ENCODE data around the gene MRPL17. TPM values are rescaled to one million over a fixed set of nuclear protein-coding genes. Genes with fewer than 3 reads are reported as not detected.

The MRPL17 gene
- total and polyA plus RNA-seq, 9 of the 15 experiments (the other 6 are each of a cell fraction or from before 2014, with no cell fraction given), result 33.9 to 81.6 (median 43.9) TPM

DNA sequence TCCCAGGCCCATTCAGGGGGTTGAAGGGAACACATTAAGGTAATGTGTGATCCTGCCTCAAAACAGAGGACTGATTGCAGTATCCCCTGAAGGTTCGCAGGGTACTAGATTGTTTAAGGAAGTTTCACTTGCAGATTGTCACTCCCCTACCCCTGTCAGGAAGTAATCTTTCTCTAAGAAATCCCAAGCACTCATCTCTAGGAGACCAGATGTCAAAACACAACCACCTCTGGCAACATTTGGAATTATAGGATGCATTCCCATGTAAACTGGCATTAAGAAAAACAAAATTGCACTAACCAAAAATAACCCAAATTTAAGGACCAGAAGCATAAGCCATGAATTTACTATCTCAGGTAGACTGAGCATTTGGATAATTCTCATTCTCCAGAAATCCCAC lies 1.6 kb downstream of the MRPL17 start:
- peaks cover 31% of the 10 kb centered on the region for H3K79me2 ChIP-seq (ENCODE audit: control insufficient read depth, insufficient read depth, low read length)
- peak overlapping the region; percentile 26 for H3K4me2 ChIP-seq (ENCODE audit: insufficient read depth, low read length)
- no peak overlapping the region for H2AFZ ChIP-seq (ENCODE audit: low read depth, low read length)
- no peak for FAIRE-seq
- H3K4me3 ChIP-seq, result peak overlapping the region; percentile 6; the same call in 1 of the 2 replicates
- ChIA-PET POLR2A (interaction anchor here (0.6 to 1.9 kb wide), 8 partner anchors 10 to 180 kb away, joined by 3 to 6 read pairs (median 4); partner anchors contain the start of genes ILK and RRP8), CTCF (ENCODE audit: low intra/inter-chr PET ratio) (interaction anchor here (1.5 kb wide), 1 partner anchor 243 kb away, joined by 3 read pairs; no protein-coding TSS in a partner anchor)
- no peaks in the 10 kb centered on the region for H3K9me3 ChIP-seq (replicated peaks; ENCODE audit: control insufficient read depth, insufficient read depth, low read depth, low read length)
- H3K4me1 ChIP-seq (replicated peaks in 1 of 2; ENCODE audit: control insufficient read depth in 2 of 2, insufficient read depth in 2 of 2, low read length in 2 of 2), result peaks cover 10 to 14% of the 10 kb centered on the region in 2 experiments; a peak in 4 of 5 replicates
- TF ChIP-seq ZNF780A (CRISPR knock-in tag; IDR thresholded peaks at IDR 0.05) (no peak), RBBP5 (IDR thresholded peaks at IDR 0.05; ENCODE audit: borderline replicate concordance, insufficient read depth, low read length, poor library complexity, severe bottlenecking) (no peak), ZNF699 (CRISPR knock-in tag; IDR thresholded peaks at IDR 0.05; ENCODE audit: insufficient replicate concordance) (no peak), ZNF324 (CRISPR knock-in tag; IDR thresholded peaks at IDR 0.05) (no peak), ZNF3 (CRISPR knock-in tag; IDR thresholded peaks at IDR 0.05) (no peak), CHCHD3 (CRISPR knock-in tag; IDR thresholded peaks at IDR 0.05) (no peak), E2F3 (CRISPR knock-in tag; IDR thresholded peaks at IDR 0.05) (no peak), ZBED1 (IDR thresholded peaks at IDR 0.05) (no peak), U2AF2 (optimal IDR thresholded peaks at IDR 0.05; ENCODE audit: low read depth, low read length) (no peak), RUNX1 (IDR thresholded peaks at IDR 0.05; ENCODE audit: low read depth) (no peak)
- TF ChIP-seq, protein P1, sequence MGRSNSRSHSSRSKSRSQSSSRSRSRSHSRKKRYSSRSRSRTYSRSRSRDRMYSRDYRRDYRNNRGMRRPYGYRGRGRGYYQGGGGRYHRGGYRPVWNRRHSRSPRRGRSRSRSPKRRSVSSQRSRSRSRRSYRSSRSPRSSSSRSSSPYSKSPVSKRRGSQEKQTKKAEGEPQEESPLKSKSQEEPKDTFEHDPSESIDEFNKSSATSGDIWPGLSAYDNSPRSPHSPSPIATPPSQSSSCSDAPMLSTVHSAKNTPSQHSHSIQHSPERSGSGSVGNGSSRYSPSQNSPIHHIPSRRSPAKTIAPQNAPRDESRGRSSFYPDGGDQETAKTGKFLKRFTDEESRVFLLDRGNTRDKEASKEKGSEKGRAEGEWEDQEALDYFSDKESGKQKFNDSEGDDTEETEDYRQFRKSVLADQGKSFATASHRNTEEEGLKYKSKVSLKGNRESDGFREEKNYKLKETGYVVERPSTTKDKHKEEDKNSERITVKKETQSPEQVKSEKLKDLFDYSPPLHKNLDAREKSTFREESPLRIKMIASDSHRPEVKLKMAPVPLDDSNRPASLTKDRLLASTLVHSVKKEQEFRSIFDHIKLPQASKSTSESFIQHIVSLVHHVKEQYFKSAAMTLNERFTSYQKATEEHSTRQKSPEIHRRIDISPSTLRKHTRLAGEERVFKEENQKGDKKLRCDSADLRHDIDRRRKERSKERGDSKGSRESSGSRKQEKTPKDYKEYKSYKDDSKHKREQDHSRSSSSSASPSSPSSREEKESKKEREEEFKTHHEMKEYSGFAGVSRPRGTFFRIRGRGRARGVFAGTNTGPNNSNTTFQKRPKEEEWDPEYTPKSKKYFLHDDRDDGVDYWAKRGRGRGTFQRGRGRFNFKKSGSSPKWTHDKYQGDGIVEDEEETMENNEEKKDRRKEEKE (IDR thresholded peaks at IDR 0.05; ENCODE audit: borderline replicate concordance in 1 of 2, control insufficient read depth in 1 of 2, low read depth in 2 of 2, low read length in 1 of 2), result no peak
- TF ChIP-seq, protein P2, sequence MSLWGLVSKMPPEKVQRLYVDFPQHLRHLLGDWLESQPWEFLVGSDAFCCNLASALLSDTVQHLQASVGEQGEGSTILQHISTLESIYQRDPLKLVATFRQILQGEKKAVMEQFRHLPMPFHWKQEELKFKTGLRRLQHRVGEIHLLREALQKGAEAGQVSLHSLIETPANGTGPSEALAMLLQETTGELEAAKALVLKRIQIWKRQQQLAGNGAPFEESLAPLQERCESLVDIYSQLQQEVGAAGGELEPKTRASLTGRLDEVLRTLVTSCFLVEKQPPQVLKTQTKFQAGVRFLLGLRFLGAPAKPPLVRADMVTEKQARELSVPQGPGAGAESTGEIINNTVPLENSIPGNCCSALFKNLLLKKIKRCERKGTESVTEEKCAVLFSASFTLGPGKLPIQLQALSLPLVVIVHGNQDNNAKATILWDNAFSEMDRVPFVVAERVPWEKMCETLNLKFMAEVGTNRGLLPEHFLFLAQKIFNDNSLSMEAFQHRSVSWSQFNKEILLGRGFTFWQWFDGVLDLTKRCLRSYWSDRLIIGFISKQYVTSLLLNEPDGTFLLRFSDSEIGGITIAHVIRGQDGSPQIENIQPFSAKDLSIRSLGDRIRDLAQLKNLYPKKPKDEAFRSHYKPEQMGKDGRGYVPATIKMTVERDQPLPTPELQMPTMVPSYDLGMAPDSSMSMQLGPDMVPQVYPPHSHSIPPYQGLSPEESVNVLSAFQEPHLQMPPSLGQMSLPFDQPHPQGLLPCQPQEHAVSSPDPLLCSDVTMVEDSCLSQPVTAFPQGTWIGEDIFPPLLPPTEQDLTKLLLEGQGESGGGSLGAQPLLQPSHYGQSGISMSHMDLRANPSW (CRISPR knock-in tag; IDR thresholded peaks at IDR 0.05), result no peak
- no peak for DNase-seq (ENCODE audit: extremely low read depth in 1 of 4, low spot score in 3 of 4)
- peaks cover 25% of the 10 kb centered on the region for H3K36me3 ChIP-seq (ENCODE audit: control insufficient read depth, insufficient read depth, low read length)
- no TSS peak for BruUV-seq (replicated peaks)
- H3K9me1 ChIP-seq (ENCODE audit: control insufficient read depth, insufficient read depth, low read length), result peaks cover 3% of the 10 kb centered on the region
- H3K27ac ChIP-seq (ENCODE audit: extremely low read depth, low read depth, low read length), result no peak overlapping the region
- H3K27me3 ChIP-seq (ENCODE audit: control insufficient read depth in 2 of 2, insufficient read depth in 2 of 2, low read length in 2 of 2), result no peaks in the 10 kb centered on the region
- peak overlapping the region; percentile 50 to 91; a peak in 2 of 4 replicates for H3K9ac ChIP-seq (ENCODE audit: insufficient read depth in 1 of 2, low read depth in 2 of 2, low read length in 2 of 2)
- in situ Hi-C loops (cut with MboI), result loop anchor here (5.0 kb wide), 1 partner anchor 59 kb away; no protein-coding TSS in a partner anchor
- intact Hi-C loops (cut with micrococcal nuclease), result no loop called here
- H4K20me1 ChIP-seq (replicated peaks; ENCODE audit: control insufficient read depth, insufficient read depth, low read length), result no peaks in the 10 kb centered on the region
- 38% methylated on average over 1 of the region's 1 CpG for whole genome bisulfite sequencing (ENCODE audit: insufficient coverage, low coverage, missing lambda C conversion rate)
- ATAC-seq, result no peak

Measured in K562 (cell line).